GM19455 (cell line): ENCODE measurements around the gene HINT3.
"Not testable (repeated sequence)": the region's sequence is repeated elsewhere in the genome, so short reads cannot be mapped to it uniquely, and the experiment has no call there.

Experiments used
- ATAC-seq: cut with Tn5 transposase; IDR thresholded peaks from one replicate; pipeline ENCODE4 v1.9.1; 2021; ENCODE audit not compliant: unreplicated experiment

HINT3 gene

DNA sequence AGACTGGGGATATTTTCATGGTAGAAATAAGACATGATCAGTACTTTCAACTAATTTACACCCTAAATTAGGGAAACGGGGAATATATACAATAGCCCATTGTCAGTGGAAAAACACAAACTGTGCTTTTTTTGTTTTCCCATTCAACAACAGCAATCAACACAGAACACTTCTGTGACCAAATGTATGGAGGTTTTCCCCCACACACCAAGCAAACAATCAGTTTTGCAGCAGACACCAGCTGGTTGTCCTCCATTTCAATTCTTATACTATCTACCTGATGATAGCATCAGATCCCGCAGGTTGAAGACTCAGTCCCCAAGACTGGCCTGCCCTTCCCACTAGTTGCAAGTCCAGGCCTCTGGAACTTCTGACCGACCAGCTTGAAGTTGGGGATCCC lies 4.5 kb downstream of the HINT3 start:
- no peak for ATAC-seq

DNA sequence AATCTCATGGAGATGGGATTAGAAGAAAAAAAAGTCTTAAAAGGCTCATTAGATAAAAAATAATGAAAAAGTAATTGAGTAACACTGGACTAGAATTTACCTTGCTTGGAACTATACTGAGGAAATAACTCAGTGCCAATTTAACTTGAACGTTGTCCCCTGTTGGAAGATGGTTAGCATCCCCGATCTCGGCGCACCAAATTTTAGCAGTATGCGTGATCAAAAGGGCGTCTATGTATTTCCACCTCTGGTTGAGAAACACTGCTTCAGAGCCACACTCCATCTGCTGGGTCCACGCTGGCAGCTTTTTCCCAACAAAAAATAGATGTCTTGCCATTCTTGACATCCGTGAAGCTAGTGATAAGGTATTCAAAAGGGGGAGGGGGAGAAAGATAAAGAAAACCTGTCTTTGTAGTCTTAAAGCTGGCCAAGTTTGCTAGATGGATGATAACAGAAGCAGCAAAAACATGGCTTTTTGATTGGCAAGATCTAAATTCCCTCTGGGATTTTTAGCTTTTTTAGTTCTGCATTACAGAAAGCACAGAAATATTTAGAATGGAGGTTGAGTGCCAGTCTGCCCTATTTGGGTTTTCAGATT lies 6.4 kb downstream of the HINT3 start:
- no peak for ATAC-seq

DNA sequence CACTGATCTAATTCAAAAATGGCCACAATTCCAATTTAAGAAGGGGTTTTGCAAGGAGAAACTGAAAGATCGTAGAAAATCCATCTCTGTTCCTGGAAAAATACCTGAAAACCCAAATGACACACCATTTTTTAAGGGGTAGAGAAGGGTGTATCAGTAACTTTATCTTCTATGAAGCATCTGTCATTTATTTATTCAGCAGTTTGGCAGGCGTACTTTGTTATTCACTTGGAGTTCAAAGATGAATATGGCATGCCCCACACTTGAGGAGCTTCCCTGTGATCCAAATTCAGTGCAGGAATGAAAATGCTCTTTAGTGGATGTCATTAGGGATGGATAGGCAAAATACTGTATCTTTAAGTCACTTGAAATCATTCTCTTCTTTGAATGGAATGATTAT lies 7.2 kb downstream of the HINT3 start:
- ATAC-seq: no peak

DNA sequence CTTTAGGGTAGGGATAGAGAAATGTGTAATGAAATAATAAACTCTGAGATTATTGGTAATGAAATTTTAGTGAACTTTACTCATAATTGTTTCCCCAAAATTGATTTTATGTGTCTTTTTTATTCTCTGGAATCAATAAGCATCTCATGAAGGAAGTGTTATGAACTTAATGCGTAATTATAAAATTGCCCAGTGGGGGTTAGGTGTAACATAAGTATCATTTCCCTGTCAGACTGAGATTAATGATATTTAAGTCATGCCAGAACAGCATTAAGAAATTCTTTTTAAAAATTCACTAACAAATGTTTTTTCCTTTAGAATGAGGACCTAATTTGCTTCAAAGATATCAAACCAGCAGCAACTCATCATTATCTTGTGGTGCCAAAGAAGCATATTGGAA lies 10.0 kb downstream of the HINT3 start:
- ATAC-seq: no peak

DNA sequence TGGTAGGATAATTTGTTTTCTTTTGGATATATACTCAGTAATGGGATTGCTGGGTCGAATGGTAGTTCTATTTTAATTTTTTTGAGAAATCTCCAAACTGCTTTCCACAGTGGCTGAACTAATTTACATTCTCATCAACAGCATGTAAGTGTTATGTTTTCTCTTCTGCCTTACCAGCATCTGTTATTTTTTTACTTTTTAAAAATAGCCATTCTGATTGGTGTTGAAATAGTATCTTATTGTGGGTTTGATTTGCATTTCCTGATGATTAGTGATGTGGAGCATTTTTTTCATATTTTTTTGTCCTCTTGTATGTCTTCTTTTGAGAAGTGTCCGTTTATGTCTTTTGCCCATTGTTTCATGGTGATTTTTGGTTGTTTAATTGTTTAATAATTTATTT lies 11.9 kb downstream of the HINT3 start:
- no peak for ATAC-seq

DNA sequence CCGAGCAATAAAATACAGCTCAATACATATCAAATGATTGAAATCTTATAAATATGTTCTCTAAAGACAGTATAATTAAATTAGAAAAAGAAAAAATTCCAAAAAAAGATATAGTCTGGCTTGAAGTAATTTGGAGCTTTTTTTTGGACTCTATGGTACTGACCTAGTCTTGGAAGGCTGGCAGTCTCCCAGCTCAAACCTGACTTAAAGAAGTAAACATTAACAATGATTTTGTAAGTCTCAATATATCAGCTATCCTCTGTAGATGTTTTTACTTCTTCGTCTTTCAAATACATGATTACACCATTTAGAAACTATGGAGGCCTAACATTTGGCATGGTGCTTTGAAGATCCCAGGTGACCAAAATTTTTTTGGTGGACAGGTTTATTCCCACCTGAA lies 14.2 kb downstream of the HINT3 start:
- ATAC-seq: no peak

DNA sequence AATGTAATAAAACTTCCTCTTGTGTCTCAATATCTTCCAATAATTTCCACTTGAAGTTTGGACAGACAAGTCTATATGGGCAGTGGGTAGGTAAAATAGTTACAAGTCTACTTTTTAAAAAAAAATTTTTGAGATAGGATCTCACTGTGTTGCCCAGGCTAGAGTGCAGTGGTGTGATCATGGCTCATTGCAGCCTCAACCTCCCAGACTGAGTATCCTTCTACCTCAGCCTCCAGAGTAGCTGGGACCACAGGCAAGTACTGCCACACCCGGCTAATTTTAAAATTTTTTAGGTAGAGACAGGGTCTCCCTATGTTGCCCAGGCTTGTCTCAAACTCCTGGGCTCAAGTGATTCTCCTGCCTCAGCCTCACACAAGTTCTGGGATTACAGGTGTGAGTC lies 15.9 kb downstream of the HINT3 start:
- not testable (repeated sequence) for ATAC-seq

DNA sequence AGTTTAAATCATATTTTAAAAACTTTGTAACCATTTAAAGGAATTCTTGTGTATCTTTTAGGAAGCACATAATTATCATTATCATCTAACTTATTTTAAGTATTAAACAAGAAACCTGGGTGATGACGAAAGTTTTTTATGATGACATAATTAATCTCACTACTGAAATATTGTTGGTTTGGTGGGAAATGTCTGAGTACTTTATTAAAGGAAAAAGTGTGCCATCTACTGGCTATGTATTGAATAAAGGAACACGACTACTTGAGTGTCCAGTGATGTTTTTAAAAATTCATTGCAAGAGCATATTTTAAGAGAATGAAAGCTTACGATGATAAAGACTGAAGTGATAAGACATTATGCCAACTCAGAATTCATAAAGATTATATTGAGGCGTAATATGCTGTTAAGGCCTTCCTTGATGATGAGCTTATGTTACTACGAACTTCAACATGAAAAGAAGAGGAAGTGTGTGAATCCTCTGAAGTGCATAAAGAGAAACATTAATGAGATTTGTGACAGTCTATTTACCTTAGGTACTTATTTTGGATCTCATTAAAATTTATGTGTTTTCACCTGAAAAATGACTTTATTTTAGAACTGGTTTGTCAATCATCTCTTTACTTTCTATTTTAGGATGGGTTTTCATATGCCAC lies 17.8 kb downstream of the HINT3 start:
- peak; percentile 76 for ATAC-seq

DNA sequence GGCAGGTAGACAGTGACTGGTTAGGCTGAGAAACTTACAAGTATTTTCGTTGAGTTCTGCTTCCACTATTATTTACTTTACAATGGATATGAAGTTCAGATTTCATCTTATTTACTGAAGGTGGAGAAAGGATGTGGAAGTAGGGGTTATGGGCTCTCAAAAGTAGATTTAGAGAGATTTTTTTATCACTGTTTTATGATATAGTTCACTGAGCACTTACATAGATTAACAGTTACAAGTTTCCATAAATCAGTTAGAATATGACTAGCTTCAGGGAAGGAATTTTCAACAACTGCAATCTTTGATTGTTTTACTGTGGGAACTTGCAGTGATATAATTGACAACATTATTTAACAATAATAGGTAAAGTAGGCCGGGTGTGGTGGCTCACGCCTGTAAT lies 22.5 kb downstream of the HINT3 start:
- ATAC-seq: no peak

DNA sequence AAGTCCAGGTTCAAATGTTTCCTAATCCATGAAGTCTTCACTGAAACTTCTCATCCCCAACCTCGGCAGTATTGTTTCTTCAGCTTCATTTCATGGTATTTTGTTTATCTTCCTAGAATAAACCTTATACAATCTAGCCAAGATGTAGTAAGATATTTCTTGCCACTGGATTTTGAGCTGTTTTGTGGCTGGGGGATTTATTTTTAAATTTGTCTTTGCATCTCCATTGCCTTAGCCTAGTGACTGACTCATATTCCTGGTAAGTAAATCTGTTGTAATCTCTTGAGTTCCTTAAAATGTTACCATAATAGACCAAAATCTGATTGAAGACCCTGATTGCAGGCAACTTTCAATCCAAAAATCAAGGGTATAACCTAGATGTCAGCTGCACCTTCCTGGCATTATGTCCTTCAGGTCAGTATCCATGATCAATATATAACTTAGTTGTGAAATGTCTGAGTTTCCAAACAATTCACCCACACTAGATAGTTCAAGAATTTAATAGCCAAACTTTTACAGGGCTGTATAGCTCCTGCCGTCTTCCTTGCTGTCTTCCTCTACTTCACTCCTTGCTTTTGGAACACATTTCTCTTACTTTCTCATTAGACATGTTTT lies 25.1 kb downstream of the HINT3 start:
- ATAC-seq: no peak

DNA sequence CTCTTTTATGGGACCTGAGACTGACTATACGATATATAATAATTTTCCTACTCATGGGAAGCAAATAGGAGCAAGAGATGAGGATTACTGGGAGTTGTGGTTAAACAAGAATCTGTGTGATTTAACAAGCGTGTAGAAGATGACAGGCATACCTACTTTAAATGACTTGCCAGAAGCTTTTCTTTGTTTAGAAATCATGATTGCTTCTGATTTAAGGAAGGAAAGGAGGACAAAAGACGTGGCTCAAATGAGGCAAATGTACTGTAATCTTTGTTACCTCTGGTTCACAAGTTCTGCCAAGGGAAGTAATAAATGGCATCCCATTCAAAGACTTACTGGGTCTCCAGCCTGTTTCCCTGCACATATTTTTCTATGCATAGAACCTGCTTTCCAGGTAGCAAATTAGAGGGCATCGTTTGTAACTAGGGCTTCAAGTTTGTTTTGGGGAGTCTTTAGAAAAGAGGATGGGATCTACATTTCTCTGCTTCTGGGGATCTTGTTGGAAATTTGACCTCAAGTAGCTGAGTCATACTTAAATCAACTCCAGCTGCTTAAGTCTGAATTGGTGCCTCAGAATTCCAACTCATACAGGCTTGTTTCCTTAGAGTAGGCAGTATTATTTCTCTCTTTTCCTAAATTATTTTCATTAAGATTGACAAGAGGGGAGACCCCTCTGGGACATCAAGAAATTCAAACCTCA lies 26.8 kb downstream of the HINT3 start:
- ATAC-seq: no peak

DNA sequence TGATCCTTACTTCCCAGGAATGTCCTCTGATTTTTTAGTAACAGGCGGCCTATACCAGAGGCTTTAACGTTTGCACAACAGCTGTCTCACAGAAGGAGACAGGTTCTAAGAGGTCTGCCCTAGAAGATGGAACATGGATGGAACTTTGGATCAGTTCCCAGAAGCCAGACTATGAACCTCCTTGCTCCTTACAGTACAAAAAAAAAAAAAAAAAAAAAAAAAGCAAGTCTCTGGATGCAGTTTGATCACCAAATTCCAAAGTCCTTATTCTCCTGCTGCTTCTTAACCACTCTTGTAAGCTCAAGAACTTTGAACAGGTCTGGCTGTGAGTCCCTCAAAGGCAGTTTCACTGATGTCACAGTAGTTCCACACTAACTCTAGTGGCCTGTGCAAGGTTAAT lies 27.7 kb downstream of the HINT3 start:
- no peak for ATAC-seq

DNA sequence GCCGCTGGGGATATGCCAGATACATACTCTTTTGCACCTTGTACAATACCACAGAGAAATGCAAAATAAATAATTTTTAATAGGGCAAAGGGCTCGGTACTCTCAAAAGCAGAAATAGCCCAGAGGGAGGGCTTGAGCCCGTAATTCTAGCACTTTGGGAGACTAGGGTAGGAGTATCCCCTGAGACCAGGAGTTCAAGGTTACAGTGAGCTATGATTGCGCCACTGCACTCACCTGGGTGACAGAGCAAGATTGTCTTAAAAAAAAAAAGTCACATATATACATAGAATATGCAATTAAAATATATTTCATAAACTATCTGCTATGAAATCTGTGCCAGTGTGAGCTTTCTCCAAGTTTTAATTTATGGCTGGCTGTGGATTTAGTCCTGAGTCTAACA lies 29.0 kb downstream of the HINT3 start:
- no peak for ATAC-seq

DNA sequence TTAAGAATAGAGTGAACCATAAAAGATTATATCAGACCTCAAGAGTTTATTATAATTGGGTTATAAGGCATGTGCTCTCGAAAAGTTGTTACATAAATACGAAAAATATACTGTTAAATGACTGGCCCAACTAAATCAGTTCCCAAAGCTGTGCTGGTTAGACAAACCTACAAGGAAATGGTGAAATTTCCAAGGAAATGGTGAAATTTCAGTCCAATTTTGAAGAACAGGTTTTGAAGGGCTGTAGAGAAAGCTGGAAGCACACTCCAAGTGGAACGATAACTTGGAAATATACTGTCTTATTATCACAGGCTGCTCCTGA lies 29.4 kb downstream of the HINT3 start:
- no peak for ATAC-seq

DNA sequence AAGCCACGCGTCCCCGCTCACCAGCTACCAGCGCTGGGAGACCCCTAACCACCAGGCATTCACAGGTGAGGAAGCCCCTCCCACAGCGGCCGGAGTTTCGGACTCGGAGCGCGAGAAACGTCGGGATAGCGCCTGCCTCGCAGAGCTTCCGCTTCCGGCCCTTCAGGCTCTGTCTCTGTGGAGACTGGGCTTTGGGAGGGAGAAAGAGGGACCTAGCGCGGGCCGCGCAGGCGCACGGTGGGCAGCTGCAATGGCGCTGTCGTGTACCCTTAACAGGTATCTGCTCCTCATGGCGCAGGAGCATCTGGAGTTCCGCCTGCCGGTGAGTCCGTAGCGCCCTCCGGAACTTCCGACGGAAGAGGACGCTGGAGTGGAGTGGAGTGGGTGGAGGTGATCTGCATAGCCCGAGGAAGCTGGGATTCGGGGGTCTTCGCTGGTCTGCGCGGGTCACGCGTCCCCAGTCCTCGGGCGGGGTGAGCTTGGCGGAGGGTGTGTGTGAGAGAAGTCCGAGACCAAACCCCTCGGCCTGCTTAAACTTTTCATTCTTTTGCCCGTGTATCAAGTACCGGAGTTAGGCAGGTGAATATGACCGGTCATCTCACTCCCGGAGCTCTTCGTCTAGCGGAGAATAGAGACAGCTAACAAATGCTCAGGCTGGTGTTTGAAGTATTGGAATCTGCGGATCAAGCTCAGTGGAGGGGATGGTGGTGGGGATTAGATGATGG lies 29.9 kb downstream of the HINT3 start, which contains the start of gene TRMT11:
Gene TRMT11 (plus strand): TSS at position 240 of the 725 bp plus-strand sequence. CDS start 11 bp downstream, at position 251.
- ATAC-seq: peak; percentile 97

DNA sequence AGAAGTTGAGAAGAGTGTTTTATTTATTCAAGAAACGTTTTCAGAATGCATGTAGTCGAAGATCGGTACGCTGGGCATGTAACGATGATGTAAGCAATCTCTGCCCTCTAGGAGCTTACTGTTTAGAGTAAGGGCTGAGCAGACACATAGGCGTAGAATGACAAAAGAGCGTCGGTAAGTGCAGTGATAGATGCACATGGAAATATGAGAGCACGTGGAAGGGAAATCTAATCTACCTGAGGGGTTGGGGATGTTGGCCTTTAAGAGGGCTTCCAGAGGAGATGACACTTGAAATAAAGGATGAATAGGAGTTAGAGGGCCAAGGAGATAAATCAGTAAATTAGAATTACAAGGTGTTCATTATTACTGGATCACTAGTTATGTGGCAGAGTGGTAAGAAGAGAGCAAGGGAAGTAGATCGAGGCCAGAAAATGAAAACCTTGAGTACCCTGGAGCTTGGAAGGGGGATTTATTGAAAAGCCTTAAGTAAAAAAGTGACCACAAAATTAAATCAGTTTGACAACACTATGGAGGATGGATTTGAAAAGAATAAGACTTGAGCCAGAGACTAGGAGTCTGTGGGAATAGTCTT lies 30.6 kb downstream of the HINT3 start:
- peak; percentile 37 for ATAC-seq

DNA sequence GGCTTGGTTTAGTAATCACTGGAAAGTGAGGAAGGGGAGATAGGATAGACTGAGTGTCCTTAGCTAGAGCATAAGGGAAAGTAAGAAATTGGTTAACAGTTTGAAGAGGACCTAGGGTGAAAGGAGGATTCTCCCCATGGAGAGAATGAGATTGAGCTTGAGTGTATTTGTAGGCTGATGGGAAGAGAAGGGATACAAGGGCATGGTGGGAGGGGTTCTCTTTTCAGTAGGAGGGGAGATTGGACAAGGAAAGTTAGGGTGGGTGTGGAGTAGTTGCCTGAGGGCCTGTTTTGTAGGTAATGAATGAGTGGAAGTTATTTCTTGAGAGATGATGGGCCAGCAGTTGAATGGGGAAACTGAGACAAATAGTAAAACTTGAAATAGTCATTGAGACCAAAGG lies 31.7 kb downstream of the HINT3 start:
- no peak for ATAC-seq

DNA sequence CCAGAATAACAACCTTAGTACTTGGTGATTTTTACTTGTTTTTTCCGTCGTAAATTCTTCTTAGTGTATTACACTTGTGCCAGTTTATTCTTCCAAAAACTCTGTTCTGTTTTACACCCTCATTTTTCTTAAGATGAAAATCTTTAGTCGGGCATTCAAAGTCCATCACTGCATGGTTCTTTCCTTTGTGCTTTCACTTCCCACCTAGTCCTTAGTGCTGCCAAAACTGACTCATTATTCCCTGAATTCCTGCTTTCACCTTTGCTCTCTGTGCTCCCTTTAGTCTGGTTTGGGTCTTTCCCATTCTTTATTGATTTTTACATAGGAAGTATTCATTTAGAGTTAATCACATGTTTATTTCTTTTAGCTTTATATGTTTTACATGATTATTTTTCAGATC lies 33.1 kb downstream of the HINT3 start:
- no peak for ATAC-seq

DNA sequence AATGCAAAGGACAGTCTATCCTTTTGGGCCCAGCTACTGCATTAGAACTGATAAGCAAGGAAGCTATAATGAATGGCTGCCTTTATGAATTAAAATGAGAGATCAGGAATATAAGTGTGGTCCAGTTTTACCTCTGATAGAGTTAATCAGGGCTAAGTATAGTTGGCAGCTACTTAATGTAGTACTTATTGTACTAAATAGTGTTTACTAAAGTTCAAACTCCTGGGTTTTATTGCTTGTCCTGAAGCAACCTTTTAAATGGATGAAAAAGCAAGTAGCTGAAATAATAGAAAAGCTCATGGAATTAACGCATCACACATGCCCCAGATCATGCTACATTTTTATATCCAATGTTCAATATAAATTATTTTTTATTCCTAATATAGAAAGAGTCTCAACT lies 35.1 kb downstream of the HINT3 start:
- ATAC-seq: no peak

DNA sequence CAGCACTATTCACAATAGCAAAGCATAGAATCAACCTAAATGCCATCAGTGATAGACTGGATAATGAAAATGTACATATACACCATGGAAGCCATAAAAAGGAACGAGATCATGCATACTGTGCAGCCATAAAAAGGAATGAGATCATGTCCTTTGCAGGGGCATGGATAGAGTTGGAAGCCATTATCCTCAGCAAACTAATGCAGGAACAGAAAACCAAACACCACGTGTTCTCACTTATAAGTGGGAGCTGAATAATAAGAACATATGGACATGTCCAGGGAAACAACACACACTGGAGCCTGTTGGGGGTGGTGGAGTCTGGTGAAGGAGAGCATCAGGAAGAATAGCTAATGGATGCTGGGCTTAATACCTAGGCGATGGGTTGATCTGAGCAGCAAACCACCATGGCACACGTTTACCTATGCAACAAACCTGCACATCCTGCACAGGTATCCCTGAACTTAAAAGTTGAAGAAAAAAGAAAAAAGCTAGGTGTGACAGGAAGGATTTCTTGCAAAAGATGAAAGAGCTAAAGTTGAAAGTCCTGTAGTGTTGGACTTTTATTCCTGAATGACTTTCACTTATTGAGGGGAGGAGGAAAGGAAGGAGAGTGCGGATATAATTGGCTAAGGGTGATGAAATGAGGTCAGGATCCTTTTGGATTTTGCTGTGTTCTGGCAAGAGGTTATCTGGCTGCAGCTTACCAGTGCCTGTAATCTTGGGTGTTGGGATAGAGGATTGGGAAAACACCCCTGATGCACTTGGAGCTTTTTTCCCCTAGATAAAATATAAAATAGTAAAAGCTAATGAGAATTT lies 38.3 kb downstream of the HINT3 start:
- no peak for ATAC-seq
